Astrocyte (in vitro differentiated cells and primary cell): ENCODE measurements around the gene WDR19. TPM values are rescaled to one million over a fixed set of nuclear protein-coding genes. Genes with fewer than 3 reads are reported as not detected.

Experiments used
- DNase-seq: peaks from one replicate; pipeline ENCODE4 v3.0.0-alpha.2; 2010; ENCODE audit warnings: low read depth
- FAIRE-seq: peaks from 2 replicates; lab custom pipeline; 2011; peaks lifted over from hg19 to GRCh38; lab: Jason Lieb, UNC
- H2AFZ ChIP-seq: 2 replicates; pipeline ENCODE4 v1.6.0; 2012; ENCODE audit warnings: low read depth, low read length, inconsistent platforms
- H3K27ac ChIP-seq: 2 replicates; pipeline ENCODE4 v1.5.1; 2011; ENCODE audit warnings: low read depth, low read length, inconsistent platforms
- H3K27me3 ChIP-seq: 2 replicates; pipeline ENCODE4 v1.6.0; 2011; ENCODE audit warnings: low read length, inconsistent platforms; ENCODE audit not compliant: insufficient read depth
- H3K36me3 ChIP-seq: 2 replicates; pipeline ENCODE4 v1.5.1; 2011; ENCODE audit warnings: low read length, inconsistent platforms; ENCODE audit not compliant: insufficient read depth
- H3K4me1 ChIP-seq: 2 replicates; pipeline ENCODE4 v1.5.1; 2011; ENCODE audit warnings: low read length, inconsistent platforms; ENCODE audit not compliant: insufficient read depth
- H3K4me2 ChIP-seq: 2 replicates; pipeline ENCODE4 v1.6.0; 2012; ENCODE audit warnings: low read length, inconsistent platforms
- H3K4me3 ChIP-seq: 2 replicates; pipeline ENCODE4 v1.5.1; 2011; ENCODE audit warnings: low read depth, mild to moderate bottlenecking, low read length, inconsistent platforms; ENCODE audit not compliant: insufficient read depth
- H3K79me2 ChIP-seq: 2 replicates; pipeline ENCODE4 v1.6.0; 2012; ENCODE audit warnings: mild to moderate bottlenecking, low read length, inconsistent platforms; ENCODE audit not compliant: insufficient read depth
- H3K9ac ChIP-seq: 2 replicates; pipeline ENCODE4 v1.6.0; 2012; ENCODE audit warnings: mild to moderate bottlenecking, low read length, inconsistent platforms
- H3K9me3 ChIP-seq: 2 replicates; pipeline ENCODE4 v1.5.1; 2012; ENCODE audit warnings: low read depth, mild to moderate bottlenecking, low read length, inconsistent platforms; ENCODE audit not compliant: insufficient read depth
- H4K20me1 ChIP-seq: 2 replicates; pipeline ENCODE4 v1.6.0; 2012; ENCODE audit warnings: low read length, inconsistent platforms; ENCODE audit not compliant: insufficient read depth
- H3K27ac Mint-ChIP-seq: one replicate; pipeline ENCODE4 v1.8.0; 2021; ENCODE audit warnings: mild to moderate bottlenecking, mixed read lengths; ENCODE audit not compliant: unreplicated experiment
- H3K27me3 Mint-ChIP-seq: one replicate; pipeline ENCODE4 v1.8.0; 2021; ENCODE audit warnings: low read depth, mixed read lengths; ENCODE audit not compliant: unreplicated experiment
- H3K36me3 Mint-ChIP-seq: one replicate; pipeline ENCODE4 v1.8.0; 2021; ENCODE audit warnings: low read depth, mixed read lengths; ENCODE audit not compliant: unreplicated experiment
- H3K4me1 Mint-ChIP-seq: one replicate; pipeline ENCODE4 v1.8.0; 2021; ENCODE audit warnings: low read depth, mixed read lengths; ENCODE audit not compliant: unreplicated experiment
- H3K4me3 Mint-ChIP-seq: one replicate; pipeline ENCODE4 v1.8.0; 2021; ENCODE audit warnings: mild to moderate bottlenecking, moderate library complexity, mixed read lengths; ENCODE audit not compliant: unreplicated experiment
- H3K9me3 Mint-ChIP-seq: one replicate; pipeline ENCODE4 v1.8.0; 2021; ENCODE audit warnings: mild to moderate bottlenecking, mixed read lengths; ENCODE audit not compliant: unreplicated experiment
- EZH2 ChIP-seq: IDR thresholded peaks from 2 replicates; pipeline ENCODE4 v1.6.1; 2012; ENCODE audit warnings: mild to moderate bottlenecking, low read length, inconsistent platforms; ENCODE audit not compliant: insufficient read depth
- total RNA-seq: library from RNA; stranded (reverse); gene quantifications from 2 replicates; pipeline ENCODE4 v1.2.1, GENCODE V29; 2021
- TF ChIP-seq, protein P1 (sequence below): IDR thresholded peaks from 2 replicates; pipeline ENCODE4 v1.5.1; 2011; ENCODE audit warnings: low read depth, mild to moderate bottlenecking, inconsistent platforms, low read length, moderate library complexity; ENCODE audit not compliant: insufficient read depth

Gene WDR19
- total RNA-seq, 1 donor from 2014 or later = 18.0 TPM

DNA sequence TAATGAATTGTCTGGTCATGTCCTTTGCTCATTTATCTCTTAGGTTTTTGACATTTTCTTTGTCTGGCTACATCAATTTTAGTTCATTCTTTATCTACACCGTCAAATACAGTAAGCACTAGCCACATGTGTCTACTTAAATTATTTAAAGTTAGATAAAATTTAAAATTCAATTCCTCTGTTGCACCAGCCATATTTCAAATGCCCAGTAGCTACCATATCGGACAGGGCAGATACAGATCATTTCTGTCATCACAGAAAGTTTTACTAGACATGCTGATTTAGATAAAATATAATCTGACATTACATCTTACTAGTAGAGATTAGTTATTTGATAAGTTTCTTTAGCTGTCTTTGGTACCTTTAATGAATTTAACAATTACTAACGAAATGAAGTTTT, 61.1 kb downstream of the WDR19 start:
- H3K4me1 ChIP-seq = no peaks in the 10 kb centered on the region
- H3K36me3 ChIP-seq = peaks cover 6% of the 10 kb centered on the region
- no peak overlapping the region for H3K4me2 ChIP-seq
- TF ChIP-seq, protein P1, sequence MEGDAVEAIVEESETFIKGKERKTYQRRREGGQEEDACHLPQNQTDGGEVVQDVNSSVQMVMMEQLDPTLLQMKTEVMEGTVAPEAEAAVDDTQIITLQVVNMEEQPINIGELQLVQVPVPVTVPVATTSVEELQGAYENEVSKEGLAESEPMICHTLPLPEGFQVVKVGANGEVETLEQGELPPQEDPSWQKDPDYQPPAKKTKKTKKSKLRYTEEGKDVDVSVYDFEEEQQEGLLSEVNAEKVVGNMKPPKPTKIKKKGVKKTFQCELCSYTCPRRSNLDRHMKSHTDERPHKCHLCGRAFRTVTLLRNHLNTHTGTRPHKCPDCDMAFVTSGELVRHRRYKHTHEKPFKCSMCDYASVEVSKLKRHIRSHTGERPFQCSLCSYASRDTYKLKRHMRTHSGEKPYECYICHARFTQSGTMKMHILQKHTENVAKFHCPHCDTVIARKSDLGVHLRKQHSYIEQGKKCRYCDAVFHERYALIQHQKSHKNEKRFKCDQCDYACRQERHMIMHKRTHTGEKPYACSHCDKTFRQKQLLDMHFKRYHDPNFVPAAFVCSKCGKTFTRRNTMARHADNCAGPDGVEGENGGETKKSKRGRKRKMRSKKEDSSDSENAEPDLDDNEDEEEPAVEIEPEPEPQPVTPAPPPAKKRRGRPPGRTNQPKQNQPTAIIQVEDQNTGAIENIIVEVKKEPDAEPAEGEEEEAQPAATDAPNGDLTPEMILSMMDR = no peak
- no peak for TF ChIP-seq EZH2
- peaks cover 17% of the 10 kb centered on the region for H3K36me3 Mint-ChIP-seq
- no peak overlapping the region for H3K4me3 ChIP-seq
- no peaks in the 10 kb centered on the region for H3K27me3 ChIP-seq
- no peak overlapping the region for H3K9ac ChIP-seq
- no peaks in the 10 kb centered on the region for H3K79me2 ChIP-seq
- no peaks in the 10 kb centered on the region for H4K20me1 ChIP-seq
- no peak overlapping the region for H3K27ac ChIP-seq
- no peaks in the 10 kb centered on the region for H3K9me3 ChIP-seq
- H3K27ac Mint-ChIP-seq = no peak overlapping the region
- H3K9me3 Mint-ChIP-seq = peaks cover 9% of the 10 kb centered on the region
- DNase-seq (no peak), FAIRE-seq (no peak)
- H3K4me3 Mint-ChIP-seq = no peak overlapping the region
- no peaks in the 10 kb centered on the region for H3K4me1 Mint-ChIP-seq
- no peak overlapping the region for H2AFZ ChIP-seq
- no peaks in the 10 kb centered on the region for H3K27me3 Mint-ChIP-seq

DNA sequence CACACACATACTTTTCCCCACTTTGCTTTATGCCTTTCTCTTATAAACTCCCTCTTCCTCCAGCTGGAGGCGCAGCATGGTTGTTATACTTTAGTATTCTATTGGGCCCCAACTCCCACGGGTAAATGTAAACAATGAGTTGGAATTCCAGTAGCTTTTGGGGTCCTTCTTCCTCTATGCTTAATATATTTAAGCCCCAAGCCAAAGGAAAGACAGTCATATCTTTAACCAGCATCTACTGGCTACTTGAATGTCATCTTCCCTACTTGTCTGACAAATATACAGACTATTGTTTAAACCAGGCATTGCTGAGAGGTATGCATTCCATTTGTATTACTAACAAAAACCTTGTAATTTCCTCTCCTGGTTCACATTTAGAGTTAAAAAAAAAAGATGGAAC, 72.9 kb downstream of the WDR19 start:
- peak overlapping the region; percentile 28 for H3K9ac ChIP-seq
- Mint-ChIP-seq H3K4me3 (peak overlapping the region; percentile 5), H3K27ac (peak overlapping the region; percentile 92), H3K27me3 (no peaks in the 10 kb centered on the region), H3K9me3 (peaks cover 3% of the 10 kb centered on the region), H3K4me1 (peaks cover 27% of the 10 kb centered on the region), H3K36me3 (peaks cover 6% of the 10 kb centered on the region)
- peak overlapping the region; percentile 12 for H2AFZ ChIP-seq
- H3K4me1 ChIP-seq = peaks cover 21% of the 10 kb centered on the region
- H3K27ac ChIP-seq = peak overlapping the region; percentile 44
- no peaks in the 10 kb centered on the region for H3K27me3 ChIP-seq
- no peaks in the 10 kb centered on the region for H4K20me1 ChIP-seq
- H3K4me2 ChIP-seq = peak overlapping the region; percentile 64
- no peak overlapping the region for H3K4me3 ChIP-seq
- TF ChIP-seq EZH2 = no peak
- TF ChIP-seq, protein P1 = no peak
- DNase-seq = peak; percentile 79
- no peaks in the 10 kb centered on the region for H3K36me3 ChIP-seq
- FAIRE-seq = peak; percentile 49
- no peaks in the 10 kb centered on the region for H3K9me3 ChIP-seq
- H3K79me2 ChIP-seq = no peaks in the 10 kb centered on the region

DNA sequence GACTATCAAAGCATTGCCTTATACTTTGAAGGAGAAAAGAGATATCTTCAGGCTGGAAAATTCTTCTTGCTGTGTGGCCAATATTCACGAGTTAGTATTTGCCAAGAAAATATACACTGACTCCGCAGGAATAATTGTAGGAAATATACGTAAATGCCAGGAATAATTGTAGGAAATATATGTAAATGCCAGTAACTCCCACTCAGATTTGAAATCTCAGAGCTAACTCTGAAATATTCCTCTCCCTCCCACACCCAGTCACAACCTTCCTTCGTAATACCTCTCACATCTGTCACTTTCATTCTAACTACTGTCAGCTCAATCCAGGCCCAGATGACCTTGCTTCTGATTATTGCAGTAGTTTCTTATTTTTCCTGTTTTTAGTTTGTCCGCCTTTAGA, 73.5 kb downstream of the WDR19 start:
- Histone ChIP-seq H3K9ac (peak overlapping the region; percentile 12), H4K20me1 (no peaks in the 10 kb centered on the region), H3K4me2 (peak overlapping the region; percentile 64), H2AFZ (no peak overlapping the region), H3K36me3 (no peaks in the 10 kb centered on the region), H3K27me3 (no peaks in the 10 kb centered on the region), H3K4me3 (no peak overlapping the region), H3K9me3 (no peaks in the 10 kb centered on the region), H3K27ac (peak overlapping the region; percentile 67), H3K4me1 (peaks cover 21% of the 10 kb centered on the region), H3K79me2 (no peaks in the 10 kb centered on the region)
- Mint-ChIP-seq H3K36me3 (peaks cover 6% of the 10 kb centered on the region), H3K9me3 (peaks cover 3% of the 10 kb centered on the region), H3K27ac (peak overlapping the region; percentile 55), H3K4me3 (no peak overlapping the region), H3K27me3 (no peaks in the 10 kb centered on the region), H3K4me1 (peaks cover 27% of the 10 kb centered on the region)
- no peak for TF ChIP-seq EZH2
- TF ChIP-seq, protein P1 = no peak
- DNase-seq (peak; percentile 23), FAIRE-seq (no peak)
